CD4-positive, alpha-beta T cell treated with Interleukin-6 at 100 ng/mL for 8 hours (primary cell): ENCODE results near the gene OPCML.

ENCODE experiments used
- DNase-seq: peaks from one replicate; pipeline ENCODE4 v3.0.0-alpha.2; 2020; ENCODE audit warnings: mixed read lengths, low spot score

The OPCML gene

GRCh38 chr11:133127741-133128140, 404.6 kb downstream of the OPCML start:
- no peak for DNase-seq

- no peak for DNase-seq
Measured at GRCh38 chr11:133123796-133124195, 408.5 kb downstream of the OPCML start.

GRCh38 chr11:133123366-133123765, 408.9 kb downstream of the OPCML start:
- DNase-seq, result no peak

DNA sequence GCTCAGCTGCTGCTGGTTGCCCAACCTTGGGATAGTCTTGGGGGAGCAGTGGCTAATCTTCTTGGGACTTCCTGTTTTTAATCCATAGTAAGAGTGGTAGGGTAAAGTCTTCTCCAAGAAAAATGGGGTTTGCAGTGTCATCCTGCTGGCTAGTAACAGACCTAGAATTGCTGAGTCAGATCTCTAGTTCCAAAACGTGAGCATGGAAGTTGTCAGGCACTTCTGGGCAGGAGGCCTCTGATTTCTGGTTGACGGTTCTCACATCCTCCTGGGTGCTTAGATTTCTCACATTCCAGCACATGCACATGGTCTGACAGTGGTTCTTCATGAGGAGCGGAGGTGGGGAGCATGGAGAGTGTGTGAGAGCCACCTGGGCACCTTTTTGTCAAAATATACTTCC, 410.0 kb downstream of the OPCML start:
- DNase-seq, result no peak

DNA sequence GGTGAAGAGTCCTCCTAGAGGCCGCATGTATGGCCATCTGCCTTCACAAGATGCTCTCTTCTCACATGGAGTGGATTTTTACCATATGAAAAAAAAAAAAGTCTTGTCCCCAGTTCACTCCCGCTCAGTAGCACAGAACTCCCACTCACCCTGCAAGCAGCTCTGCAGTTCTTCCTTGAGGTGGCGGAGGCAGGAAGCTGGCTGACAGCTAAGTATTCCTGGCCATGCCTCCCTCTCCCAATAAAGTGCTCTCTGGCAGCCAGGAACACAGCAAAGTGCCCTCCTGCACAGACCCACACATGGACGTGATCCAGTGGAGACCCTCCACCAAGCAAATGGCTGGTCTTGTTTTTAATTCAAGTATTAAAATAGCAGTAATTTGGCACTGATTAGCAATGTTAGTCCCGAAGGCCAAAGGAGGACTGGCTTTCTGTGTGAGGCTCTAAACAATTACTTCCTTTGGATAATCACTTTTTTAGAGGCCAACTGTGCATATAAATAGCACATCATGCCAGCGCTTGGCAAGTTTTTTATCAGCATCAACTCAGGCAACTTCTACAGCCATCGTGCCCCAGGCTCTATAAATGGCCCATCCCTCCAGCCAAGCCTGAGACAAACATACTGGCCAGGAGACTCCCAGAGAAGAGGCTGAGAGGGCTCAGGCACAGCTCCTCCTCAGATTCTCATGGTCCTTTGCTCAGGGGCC, 413.6 kb downstream of the OPCML start:
- no peak for DNase-seq

DNA sequence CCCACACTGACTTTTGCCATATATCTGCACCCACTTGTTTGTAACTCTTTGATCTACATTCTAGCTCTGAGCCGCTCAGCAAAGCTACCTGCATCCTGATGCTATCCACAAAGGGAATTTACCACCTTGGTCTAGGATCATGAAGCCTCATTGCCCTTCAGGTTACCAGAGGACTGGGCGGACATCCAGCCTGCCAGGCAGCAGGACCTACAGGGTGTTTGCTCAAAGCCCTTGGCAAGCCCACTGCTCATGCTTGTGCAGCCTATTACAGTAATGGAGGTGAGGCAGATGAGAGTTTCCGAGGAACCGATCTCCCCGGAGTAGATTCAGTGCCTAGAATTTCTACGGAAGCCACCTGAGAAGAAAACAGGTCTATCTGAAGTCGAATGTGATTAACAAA, 417.2 kb downstream of the OPCML start:
- DNase-seq, result no peak

DNA sequence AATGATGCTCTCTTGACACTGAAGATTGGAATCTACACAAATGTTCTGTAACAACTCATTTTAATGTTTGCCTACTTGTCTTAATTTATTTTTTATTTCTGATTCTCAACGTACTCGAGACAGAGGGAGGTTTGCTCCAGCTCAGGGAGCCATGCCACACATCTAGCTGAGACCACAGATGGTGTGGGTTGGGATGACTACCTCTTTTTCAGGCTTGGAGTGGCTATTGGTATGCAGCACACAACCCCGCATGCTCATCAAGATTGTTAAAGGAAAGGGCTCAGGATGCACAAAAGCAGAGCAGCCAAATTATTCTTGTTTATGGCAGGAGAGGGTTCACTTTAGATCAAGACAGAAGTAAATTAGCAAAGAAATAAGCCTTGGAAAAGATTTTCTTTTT, 424.5 kb downstream of the OPCML start:
- no peak for DNase-seq

DNA sequence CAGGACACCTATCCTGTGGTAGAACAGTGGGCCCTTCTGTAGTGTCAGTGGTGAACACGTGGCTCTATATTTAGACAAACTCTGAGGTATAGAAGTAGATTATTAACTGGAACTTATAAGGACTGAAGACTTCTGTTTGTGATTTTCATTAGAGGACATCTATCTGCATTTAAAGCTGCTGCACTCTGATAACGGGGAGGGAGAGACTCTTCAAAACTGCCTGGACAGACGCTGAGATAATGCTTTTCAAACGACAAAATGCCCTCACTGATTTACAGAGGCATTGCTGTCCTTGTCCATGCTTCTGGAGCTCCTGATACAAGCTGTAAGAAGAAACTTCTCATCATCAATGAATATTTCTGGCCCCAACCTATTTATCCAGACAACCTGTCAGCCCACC, 425.2 kb downstream of the OPCML start:
- no peak for DNase-seq

DNA sequence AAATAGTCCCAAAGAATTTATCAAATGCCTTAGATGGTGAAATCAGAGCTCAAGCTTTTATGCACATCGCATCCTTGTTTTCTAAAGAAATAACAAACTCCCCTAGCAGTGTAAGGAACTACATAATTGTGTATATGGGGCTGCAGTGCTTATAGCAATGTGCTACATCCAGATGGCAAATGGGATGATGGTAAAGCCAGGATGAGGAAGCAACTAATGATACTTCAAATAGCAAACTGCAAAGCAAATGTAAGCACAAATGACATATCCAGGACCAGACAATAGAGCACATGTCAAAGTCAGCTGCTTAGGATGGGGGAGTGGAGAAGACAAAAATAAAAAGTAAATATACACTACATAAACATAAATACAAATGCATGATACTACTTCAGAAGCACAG, 425.9 kb downstream of the OPCML start:
- DNase-seq, result no peak

DNA sequence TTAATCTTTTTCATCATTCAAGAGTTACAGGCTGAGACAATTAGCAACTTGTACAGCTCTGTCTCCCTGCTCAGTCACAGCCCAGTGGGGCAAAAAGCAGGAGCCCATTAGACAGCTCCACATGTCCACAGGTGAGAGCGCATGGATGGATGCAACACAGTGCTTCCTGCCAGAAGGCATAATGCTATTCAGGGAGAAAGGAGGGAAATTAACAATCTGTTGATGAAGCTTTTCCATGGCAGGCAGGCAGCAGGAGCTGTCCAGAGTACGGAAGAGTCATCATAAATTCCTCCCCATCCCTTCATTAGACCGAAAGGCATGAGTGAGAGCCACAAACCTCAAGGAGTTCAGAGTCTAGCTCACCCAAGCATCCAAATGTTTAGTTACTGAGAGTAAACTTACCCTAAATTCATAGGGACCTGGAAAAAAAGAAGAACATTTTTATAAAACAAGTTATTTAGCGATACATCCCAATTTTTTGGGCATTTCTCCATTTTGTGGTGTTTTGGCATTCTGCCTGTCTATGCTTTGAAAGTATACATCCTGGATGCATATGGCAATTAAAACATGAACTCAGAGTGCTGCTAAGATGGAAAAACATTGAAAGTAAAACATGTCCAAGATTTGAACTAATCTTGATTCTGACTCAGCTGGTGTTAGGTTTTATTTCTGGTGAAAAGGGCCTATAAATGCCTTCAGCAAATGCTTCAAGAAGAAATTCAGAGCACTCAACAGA, 428.1 kb downstream of the OPCML start:
- no peak for DNase-seq

GRCh38 chr11:133096981-133097380, 435.3 kb downstream of the OPCML start:
- no peak for DNase-seq

- DNase-seq, result no peak
Measured at GRCh38 chr11:133086518-133086917, 445.8 kb downstream of the OPCML start.

- no peak for DNase-seq
Measured at GRCh38 chr11:133082841-133083488, 449.3 kb downstream of the OPCML start.

DNA sequence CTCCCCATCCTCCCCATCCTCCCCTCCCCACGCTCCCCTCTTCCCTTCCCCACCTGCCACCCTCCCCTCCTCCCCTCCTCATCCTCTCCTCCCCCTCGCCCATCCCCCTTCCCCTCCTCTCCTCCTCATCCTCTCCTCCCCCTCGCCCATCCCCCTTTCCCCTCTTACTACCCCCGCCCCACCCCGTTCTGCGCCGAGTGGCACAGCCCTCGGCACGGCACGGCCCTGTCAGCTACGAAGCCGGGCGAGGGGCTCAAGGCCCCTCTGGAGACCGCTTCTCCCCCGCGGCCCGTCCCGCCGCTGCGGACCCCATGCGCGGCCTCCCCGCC, 449.9 kb downstream of the OPCML start:
- no peak for DNase-seq

DNA sequence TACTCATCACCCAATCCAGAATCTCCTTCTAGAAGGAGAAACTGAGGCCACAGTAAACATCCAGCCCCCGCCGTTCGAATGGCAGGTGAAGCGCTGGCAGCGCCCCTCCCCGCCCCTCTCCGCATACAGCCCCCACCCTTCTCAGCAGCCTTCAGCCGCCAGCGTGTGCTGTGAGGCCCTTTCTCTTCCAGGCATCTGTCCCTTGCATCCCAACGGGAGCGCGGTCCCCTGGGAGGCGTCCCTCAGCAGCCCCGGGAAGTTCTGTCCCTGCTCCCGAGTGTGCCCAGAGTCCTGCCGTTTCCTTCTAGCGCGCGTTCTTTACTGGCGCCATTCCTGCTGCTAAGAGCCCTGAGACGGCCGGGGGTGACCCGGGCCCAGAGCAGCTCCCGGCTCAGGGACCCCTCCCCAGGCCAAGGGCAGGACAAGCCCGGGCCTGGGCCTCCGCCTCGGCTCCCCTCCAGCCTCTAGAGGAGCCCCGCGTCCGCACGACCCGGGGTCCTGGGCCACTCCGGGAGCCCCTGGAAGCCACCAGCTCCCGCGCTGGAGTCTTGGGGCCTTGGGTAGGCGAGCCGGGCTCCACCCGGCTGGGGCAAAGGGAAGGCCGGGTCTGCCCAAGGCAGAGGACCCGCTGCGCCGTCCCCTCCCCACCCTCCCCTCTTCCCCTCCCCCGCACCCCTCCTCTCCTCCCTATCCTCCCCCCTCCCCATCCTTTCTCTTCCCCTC, 450.4 kb downstream of the OPCML start:
- no peak for DNase-seq

- DNase-seq, result no peak
Measured at GRCh38 chr11:133081020-133081419, 451.3 kb downstream of the OPCML start.

DNA sequence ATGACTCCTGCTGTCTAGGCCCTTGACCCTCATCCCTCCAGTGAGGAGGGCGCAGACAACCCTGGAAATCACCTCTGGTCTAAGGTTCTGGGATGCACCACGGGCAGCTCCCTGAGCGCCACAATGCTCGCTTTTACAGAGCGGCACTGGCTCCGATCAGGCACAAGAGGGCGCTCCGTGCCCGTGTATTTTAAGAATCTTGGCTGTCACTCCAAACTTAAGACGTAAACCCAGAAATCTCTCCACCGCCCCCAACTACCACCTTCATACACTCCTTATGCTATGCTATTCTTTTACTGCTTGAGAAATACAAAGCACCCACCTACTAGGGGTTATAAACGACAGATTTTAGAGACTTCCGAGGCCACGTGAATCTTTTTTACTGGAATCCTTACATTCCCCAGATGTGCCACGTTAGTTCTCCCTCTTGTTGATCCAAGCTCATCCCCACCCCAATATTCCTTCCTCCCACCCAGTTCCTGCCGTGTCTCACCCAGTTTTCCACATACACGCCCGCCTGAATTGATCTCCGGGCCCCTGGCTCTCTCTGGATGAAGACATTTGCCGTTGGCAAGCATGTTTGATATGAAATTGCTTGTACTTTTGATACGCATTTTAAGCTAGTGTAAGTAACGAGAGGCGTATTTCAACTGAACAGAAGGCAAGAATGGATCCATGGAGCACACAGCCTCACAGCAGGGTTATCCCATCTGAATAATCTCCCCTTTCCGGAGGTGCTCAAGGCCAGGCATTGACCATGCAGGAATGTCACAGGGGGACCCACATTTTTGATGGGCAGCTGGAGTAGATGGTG, 453.5 kb downstream of the OPCML start:
- DNase-seq, result no peak

- DNase-seq, result no peak
Measured at GRCh38 chr11:133078012-133078411, 454.3 kb downstream of the OPCML start.

DNA sequence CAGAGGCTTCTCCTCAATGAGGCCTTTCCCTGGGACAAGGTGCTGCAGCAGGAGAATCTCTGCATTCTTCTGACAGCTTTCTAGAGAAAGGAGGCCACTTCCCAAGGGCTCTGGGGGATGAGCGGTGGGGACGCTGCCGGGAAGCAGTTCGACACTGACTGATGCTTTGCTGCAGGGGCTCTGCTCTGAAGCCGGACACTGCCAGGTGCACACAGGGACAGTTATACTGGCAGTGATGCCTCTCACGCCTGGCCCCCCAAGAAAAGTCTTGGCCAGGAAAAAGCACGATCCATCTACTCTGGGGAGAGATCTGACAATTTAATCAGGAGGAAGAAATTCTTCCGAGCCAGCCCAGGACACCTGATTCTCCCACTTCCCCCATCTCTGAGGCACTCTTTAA, 456.9 kb downstream of the OPCML start:
- no peak for DNase-seq

- no peak for DNase-seq
Measured at GRCh38 chr11:133072858-133073582, 459.3 kb downstream of the OPCML start.

- DNase-seq, result no peak
Measured at GRCh38 chr11:133072378-133072777, 459.9 kb downstream of the OPCML start.
